Fibroblast of skin of right biceps (primary cell): ENCODE measurements around the gene SPHK2.
A peak's percentile ranks its signal among the peaks of the same experiment; 100 is the strongest.
"Not testable (repeated sequence)": the region's sequence is repeated elsewhere in the genome, so short reads cannot be mapped to it uniquely, and the experiment has no call there.

Source experiments
- DNase-seq: peaks from one replicate; pipeline ENCODE4 v3.0.0-alpha.2; 2013

The SPHK2 gene, protein sequence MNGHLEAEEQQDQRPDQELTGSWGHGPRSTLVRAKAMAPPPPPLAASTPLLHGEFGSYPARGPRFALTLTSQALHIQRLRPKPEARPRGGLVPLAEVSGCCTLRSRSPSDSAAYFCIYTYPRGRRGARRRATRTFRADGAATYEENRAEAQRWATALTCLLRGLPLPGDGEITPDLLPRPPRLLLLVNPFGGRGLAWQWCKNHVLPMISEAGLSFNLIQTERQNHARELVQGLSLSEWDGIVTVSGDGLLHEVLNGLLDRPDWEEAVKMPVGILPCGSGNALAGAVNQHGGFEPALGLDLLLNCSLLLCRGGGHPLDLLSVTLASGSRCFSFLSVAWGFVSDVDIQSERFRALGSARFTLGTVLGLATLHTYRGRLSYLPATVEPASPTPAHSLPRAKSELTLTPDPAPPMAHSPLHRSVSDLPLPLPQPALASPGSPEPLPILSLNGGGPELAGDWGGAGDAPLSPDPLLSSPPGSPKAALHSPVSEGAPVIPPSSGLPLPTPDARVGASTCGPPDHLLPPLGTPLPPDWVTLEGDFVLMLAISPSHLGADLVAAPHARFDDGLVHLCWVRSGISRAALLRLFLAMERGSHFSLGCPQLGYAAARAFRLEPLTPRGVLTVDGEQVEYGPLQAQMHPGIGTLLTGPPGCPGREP

DNA sequence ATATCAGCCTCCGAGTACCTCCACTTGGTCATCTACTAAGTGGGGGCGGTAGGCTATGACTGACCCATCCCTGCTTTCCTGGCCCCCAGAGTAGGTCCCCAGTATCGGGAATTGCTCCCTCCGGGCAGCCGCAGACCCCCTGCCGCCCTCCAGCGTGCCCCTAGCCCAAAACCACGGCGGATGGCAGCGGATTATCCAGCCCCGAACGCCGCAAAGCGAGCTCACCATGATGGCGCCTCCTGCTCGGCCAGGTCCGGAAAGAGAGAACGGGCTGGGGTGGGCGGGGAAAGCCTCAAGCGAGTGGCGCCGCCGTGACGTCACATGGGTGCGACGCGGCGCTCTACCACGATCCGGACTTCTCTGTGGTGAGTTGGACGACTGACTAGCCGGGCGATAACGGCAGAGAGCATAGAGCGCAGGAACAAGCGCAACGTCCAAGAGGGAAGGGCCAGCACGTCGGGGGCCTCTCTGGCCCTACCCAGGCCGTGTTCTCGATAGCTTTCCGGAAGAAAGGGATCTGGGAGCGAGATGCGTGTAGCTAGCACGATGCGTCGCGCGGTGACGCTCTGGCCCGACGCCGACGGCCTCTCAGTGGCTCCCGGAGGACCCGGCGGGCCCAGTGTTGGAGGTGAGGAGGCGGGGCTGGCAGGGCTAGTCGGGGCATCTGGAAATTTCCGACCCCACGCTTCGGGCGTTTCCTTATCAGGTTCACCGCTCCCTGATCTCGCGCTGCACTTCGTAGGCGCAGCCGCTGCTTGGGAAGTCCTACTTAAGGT is at the start of gene SPHK2, which contains the start of gene RPL18:
SPHK2 (plus strand) TSS at position 591 of the 776 bp plus-strand sequence. CDS start 1,009 bp downstream, outside the sequence.
RPL18 (minus strand) TSS at position 263 of the 776 bp plus-strand sequence; CDS start at position 228, 35 bp downstream.
- DNase-seq, result peak; percentile 100

DNA sequence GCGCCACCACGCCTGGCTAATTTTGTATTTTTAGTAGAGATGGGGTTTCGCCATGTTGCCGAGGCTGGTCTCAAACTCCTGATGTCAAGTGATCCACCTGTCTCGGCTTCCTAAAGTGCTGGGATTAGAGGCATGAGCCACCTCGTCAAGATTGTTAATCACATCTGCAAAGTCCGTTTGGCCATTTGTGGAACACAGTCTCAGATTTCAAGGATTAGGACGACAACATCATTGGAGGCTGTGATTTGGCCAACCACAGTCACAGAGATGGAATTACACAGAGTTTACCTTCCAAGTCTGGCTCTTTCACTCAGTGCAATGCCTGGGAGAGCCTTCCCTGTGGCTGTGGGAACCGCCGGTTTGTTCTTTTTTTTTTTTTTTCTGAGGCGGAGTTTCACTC is 49.5 kb upstream of the SPHK2 start:
- DNase-seq, result peak; percentile 52

DNA sequence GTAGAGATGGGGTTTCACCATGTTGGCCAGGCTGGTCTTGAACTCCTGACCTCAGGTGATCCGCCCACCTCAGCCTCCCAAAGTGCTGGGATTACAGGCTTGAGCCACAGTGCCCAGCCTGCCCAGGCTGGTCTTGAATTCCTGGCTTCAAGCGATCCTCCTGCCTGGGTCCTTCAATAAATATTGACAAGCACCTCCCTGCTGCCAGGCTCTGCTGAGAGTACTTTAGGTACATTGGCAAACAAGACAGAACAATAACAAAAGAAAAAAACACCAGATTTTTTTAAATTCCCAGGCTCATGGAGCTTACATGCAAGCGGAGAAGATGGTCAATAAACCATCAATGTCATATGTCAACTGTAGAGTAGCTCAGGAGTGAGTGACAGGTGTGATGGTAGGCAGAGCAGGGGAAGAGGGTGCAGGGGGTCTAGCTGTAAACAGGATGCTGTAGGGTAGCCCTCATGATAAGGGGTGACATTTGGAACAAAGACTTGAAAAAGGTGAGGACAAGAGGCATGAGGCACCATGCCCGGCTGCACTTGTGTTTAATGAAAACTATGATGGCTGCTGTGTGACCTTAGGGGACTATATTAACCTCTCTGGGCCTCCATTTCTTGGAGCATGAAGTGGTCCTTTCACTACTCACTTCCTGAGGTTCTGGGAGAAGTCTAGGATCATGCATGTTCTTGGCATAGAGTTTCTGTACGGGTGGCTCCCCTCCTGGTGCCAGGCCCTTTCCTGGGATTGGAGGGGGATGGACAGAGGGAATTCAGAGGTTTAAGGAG is 47.7 kb upstream of the SPHK2 start:
- DNase-seq, result no peak

DNA sequence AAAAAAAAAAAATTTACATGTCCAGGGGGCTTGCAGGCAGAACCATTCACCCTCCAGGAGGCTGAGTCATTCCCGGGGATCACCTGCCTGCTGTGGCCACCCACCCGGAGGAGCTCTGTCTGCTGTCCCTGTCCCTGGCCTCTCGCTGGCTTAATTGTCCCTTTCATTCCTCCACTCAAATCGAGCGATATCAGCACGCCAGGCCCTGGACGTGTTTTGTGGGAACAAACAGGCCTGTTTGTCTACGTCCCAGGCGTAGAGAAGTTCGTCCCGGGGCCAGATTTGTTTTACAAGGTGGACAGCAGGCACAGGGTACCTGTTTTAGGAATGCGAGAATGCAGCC is 46.2 kb upstream of the SPHK2 start:
- DNase-seq, result no peak

DNA sequence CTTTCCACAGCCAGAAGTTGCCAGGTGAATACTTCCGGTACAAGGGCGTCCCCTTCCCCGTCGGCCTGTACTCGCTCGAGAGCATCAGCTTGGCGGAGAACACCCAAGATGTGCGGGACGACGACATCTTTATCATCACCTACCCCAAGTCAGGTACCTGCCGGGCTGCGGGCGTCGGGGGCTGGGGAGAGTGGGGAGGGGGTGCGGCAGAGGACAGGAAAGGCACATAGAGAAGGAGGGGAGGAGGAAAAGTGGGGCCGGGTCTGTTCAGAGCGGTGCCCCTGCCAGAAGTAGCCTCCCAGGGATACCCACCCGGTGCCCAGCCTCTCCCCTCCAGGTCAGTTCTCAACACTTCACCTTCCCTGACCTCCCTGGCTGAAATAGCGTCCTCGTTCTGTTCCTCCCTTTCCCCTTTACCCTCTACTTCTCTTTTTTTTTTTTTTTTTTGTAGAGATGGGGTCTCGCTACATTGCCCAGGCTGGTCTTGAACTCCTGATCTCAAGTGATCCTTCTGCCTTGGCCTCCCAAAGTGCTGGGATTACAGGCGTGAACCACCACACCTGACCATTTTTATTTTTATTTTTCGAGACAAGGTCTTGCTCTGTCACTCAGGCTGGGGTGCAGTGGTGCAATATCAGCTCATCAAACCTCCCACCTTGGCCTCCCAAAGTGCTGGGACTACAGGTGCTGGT is 43.2 kb upstream of the SPHK2 start:
- DNase-seq, result no peak

DNA sequence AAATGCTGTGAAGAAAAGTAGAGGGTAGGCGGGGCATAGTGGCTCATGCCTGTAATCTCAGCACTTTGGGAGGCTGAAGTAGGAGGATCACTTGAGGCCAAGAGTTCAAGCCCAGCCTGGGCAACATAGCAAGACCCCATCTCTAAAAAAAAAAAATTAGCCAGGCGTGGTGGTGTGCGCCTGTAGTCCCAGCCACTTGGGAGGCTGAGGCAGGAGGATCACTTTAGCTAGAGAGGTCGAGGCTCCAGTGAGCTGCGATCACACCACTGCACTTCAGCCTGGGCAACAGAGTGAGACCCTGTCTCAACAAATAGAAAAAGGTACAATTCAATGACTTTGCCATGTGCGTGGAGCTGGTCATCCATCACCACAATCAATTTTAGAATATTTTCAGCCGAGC is 41.4 kb upstream of the SPHK2 start:
- not testable (repeated sequence) for DNase-seq

DNA sequence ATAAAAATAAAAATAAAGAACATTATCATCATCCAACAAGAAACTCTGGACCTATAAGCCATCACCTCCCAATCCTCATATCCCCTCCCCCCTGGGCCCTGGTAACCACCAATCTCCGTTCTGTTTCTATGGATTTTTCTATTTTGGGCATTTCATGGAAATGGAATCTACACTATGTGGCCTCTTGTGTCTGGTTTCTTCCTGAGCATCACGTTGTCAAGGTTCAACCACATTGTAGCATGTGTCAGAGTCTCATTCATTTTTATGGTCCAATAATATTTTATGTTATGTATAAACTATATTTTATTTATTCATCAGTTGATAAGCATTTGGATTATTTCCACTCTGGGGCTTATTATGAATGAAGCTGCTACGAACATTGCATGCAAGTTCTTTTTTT is 40.4 kb upstream of the SPHK2 start:
- peak; percentile 66 for DNase-seq

DNA sequence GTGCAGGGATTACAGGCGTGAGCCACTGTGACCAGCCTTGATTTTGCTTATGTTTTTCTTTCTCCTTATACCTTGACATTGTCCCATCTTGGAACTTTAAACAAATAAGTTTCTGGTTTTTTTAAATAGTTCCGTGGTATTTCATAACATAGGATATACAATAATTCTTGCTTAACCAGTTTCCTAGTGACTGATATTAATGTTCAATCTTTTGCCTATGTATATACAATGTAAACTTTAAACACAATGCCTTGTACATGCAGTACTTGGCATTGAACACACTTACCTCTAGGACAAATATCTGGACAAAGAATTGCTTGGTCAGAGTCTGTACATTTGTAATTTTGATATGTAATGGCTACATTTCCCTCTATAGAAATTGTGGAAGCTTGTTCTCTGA is 37.1 kb upstream of the SPHK2 start:
- DNase-seq, result no peak

DNA sequence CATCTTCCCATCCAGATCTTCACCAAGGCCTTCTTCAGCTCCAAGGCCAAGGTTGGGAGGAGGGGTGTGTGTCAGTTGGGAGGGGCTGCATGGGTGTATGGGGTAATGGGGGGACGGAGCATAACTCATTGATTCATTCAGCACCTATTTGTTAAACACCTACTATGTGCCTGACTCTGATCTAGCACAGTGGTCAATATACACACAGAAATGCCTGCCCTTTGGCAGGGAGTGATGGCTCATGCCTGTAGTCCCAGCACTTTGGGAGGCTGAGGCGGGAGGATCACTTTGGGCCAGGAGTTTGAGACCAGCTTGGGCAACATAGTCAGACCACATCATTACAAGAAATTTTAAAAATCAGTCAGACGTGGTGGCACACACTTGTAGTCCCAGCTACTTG is 31.9 kb upstream of the SPHK2 start:
- DNase-seq, result no peak

DNA sequence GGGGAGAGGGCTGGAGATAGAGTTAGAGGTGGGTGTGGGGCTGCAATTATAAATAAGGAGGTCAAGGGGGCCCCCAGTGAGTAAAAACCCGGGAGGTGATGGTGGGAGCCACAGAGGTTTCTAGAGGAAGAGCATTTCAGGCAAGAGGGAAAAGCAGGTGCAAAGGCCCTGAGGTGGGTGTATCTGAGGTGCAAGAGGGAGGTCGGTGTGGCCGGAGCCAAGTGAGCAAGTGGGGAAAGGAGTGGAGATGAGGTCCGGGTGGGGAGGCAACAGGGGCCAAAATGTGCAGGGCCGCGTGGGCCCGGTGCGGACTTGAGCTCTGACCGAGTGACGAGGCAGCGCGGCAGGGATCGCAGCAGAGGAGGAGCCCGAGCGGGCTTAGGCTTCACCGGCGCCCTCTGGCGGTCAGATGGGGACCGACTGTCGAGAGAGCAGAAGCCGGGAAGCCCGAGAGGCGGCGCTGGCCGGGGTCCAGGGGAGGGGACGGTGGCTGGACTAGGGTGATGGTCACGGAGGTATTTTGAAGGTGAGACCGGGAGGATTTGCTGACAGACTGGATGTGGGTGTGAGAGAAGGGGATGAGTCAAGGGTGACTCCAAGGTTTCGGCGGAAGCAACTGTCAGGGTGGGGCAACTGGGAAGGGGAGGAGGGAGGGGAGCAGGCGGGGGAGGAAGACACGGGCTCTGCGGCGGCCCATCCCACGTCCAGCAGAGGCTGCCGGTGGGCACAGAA is 30.5 kb upstream of the SPHK2 start:
- peak; percentile 80 for DNase-seq

DNA sequence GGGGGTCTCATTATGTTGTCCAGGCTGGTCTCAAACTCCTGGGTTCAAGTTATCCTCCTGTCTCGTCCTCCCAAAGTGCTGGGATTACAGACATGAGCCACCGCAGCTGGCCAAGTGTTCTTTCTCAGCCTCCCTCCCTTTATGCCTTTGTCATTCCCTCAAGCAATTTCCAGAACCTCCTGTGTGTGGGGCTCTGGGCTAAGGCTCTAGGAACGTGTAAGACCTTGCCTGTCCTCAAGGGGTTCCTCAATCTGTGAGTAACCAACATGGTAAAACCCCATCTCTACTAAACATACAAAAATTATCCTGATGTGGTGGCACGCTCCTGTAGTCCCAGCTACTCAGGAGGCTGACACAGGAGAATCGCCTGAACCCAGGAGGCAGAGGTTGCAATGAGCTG is 28.3 kb upstream of the SPHK2 start:
- no peak for DNase-seq

DNA sequence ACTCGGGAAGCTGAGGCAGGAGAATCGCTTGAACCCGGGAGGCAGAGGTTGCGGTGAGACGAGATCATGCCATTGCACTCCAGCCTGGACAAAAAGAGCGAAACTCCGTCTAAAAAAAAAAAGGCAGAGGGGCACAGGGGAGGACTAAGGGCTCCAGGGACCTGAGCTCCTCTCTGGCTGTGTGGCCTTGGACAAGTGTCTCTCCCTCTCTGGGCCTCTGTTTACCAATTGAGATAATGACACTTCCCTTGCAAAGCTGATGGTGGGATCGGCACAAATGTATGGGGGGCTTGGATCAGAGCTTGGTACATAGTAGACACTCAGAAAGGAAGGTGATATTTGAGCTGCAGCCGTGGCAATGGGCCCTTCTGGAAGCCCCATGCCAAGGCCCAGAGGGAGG is 24.1 kb upstream of the SPHK2 start:
- DNase-seq, result no peak

DNA sequence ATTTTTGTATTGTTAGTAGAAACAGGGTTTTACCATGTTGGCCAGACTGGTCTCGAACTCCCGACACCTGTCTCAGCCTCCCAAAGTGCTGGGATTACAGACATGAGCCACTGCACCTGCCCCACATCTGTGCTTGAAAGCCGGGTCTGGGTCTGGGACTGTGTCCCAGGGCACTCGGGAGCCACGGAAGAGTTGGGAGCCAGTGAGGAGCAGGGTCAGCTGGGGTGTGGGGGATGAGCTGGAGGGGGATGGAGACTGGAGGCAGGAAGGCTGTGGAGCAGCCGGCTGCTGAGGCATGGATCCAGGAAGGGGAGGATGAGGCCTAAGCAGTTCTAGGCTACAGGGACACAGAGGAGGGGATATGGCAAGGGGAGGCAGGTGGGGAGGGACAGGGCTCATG is 23.5 kb upstream of the SPHK2 start:
- no peak for DNase-seq

DNA sequence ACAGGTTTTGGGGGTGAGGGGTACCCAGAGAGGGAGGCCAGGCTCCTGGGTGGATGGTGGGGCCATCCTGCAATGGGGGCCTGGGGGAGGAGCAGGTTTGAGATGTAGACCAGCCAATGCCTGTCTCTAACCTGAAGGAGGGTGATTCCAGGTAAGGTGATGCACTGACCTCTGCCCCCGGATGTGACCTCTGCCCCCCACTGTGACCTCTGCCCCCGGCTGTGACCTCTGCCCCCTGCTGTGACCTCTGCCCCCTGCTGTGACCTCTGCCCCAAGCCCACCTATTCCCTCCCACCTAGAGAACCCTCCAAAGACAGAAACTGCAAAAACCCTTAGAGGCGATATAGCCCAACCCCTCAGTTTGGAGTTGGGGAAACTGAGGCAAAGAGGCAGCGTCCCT is 23.1 kb upstream of the SPHK2 start:
- DNase-seq, result no peak

DNA sequence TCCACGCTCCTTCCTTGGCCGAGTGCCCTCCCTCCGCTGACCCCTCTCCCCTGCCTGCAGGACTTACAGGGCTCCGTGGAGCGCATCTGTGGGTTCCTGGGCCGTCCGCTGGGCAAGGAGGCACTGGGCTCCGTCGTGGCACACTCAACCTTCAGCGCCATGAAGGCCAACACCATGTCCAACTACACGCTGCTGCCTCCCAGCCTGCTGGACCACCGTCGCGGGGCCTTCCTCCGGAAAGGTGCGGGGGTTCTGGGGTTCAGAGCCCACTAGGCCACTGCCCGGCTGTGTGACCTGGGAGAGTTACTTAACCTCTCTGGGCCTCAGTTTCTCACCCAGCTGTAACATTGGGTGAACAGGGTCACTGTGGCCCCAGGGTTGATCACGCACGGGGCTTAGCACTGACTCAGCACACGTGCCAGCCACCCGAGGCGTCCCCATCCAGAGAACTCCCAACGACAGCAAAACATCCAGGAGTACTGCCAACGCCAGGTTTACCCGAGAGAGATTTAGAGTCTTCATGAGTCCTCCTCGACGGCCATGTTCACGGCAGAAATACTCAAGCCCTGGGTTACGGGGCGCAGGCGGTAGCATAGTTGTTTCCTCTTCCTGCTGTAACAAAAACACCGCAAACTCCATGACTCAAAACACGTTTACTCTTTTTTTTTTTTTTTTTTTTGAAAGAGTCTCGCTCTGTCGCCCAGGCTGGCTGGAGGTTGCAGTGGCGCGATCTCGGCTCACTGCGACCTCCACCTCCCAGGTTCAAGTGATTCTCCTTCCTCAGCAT is 22.4 kb upstream of the SPHK2 start:
- DNase-seq, result no peak

DNA sequence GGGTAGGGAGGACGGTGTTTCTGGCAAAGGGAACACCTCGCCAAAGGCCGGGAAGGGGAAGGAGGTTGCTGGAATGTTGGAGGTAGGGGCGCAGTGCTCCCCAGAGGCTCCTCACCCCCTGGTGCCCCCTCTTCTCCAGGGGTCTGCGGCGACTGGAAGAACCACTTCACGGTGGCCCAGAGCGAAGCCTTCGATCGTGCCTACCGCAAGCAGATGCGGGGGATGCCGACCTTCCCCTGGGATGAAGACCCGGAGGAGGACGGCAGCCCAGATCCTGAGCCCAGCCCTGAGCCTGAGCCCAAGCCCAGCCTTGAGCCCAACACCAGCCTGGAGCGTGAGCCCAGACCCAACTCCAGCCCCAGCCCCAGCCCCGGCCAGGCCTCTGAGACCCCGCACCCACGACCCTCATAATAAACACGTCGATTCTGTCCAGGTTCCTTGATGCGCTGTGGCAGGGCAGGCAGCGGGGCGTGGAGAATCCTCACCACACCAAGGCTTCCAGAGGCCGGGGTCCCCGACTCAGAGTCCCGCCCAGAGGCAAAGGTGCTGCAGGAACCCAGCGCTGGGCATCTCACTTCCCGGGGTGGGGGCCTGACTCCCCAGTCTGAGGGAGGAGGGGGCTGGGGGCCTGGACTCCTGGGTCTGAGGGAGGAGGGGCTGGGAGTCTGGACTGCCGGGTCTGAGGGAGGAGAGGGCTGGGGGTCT is 20.2 kb upstream of the SPHK2 start:
- DNase-seq, result no peak

DNA sequence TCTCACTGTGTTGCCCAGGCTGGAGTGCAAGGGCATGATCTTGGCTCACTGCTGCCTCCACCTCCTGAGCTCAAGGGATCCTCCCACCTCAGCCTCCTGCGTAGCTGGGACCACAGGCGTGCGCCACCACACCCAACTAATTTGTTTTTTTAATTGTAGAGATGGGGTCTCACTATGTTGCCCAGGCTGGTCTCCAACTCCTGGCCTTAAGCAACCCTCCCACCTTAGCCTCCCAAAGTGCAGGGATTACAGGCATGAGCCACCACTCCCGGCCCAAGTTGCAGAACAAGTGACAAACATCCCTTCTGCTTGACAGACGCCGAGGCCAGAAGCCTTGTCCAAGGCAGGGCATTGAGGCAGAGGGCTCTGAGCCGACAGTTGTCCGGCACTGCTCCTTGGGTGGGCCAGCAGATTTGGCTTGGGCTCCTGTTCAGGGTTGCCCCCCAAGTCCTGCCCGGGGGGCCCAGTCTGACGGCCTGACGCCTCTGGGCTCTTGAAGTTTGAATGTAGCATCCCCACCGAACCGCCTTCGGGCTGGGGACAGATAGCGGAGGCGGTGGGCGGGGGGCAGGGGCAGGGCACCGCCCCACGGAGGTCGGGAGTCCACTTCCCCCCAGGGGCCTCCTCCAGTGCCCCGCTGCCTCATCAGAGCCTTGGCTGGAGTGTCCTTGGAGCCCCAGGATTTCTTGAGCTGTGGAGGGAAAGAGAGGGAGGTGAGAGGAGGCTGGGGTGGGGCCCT is 18.5 kb upstream of the SPHK2 start:
- no peak for DNase-seq

DNA sequence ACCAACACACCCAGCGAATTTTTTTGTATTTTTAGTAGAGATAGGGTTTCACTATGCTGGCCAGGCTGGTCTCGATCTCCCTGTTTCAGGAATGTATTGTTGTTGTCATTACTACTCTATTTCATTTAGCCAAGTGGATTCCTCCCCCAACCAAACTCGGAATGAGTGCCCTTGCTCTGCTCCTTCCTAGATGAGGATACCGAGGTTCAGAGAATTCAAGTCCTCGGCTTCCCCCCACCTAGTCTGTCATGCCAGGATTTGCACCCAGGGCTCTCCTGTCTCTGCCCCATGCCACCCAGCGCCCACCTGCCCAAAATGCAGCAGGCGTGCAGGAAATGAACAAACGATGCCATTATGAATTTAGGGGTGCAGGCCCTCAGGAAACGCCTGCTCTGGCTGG is 16.3 kb upstream of the SPHK2 start:
- DNase-seq, result no peak

DNA sequence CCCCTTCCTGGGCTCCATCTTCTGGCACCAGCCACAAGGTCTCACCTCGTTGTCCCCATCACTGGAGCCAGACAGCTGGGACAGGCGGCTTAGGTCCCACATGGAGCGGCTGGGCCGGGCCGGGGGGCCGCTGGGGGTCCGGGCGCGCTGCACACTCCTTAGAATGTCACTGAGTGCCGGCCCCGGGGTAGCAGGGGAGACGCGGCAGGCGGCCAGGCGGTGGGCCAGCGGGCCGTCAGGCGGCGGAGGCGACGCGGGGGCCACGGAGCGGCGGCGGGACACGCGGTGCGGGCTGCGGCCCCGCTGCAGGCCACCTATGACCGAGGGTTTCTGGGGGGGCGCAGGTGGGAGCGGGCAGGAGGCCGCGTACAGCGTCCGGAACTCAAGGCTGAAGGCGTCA is 15.9 kb upstream of the SPHK2 start:
- DNase-seq, result no peak
